ENCODE results near the gene GSTP1.
"Not testable (repeated sequence)": the region's sequence is repeated elsewhere in the genome, so short reads cannot be mapped to it uniquely, and the experiment has no call there.

The GSTP1 gene

GRCh38 chr11:67583247-67584204 is at the start of gene GSTP1:
Gene GSTP1, plus strand, starts transcription at chr11:67583812. Its CDS starts 32 bp downstream, at chr11:67583844.
- DNase-seq: peak; percentile 83

- no peak for DNase-seq
These were observed 49.4 kb upstream of the GSTP1 start for GRCh38 chr11:67534070-67534679.

- no peak for DNase-seq
These were observed 48.1 kb upstream of the GSTP1 start for GRCh38 chr11:67535561-67535960.

GRCh38 chr11:67538306-67538705 is 45.3 kb upstream of the GSTP1 start:
- DNase-seq: no peak

GRCh38 chr11:67538823-67539505 is 44.6 kb upstream of the GSTP1 start:
- no peak for DNase-seq

GRCh38 chr11:67539550-67539949 is 44.1 kb upstream of the GSTP1 start:
- no peak for DNase-seq

- DNase-seq: no peak
These were observed 42.4 kb upstream of the GSTP1 start for GRCh38 chr11:67541198-67541597.

GRCh38 chr11:67542169-67542568 is 41.4 kb upstream of the GSTP1 start:
- no peak for DNase-seq

GRCh38 chr11:67542971-67543370 is 40.6 kb upstream of the GSTP1 start:
- no peak for DNase-seq

- no peak for DNase-seq
These were observed 40.0 kb upstream of the GSTP1 start for GRCh38 chr11:67543585-67543984.

- DNase-seq: no peak
These were observed 38.9 kb upstream of the GSTP1 start for GRCh38 chr11:67544616-67545242.

- no peak for DNase-seq
These were observed 38.3 kb upstream of the GSTP1 start for GRCh38 chr11:67545280-67545679.

GRCh38 chr11:67548112-67548511 is 35.5 kb upstream of the GSTP1 start:
- DNase-seq: not testable (repeated sequence)

- DNase-seq: no peak
These were observed 35.0 kb upstream of the GSTP1 start for GRCh38 chr11:67548555-67549110.

- no peak for DNase-seq
These were observed 32.5 kb upstream of the GSTP1 start for GRCh38 chr11:67551127-67551526.

GRCh38 chr11:67551697-67552096 is 31.9 kb upstream of the GSTP1 start:
- not testable (repeated sequence) for DNase-seq

GRCh38 chr11:67556244-67556643 is 27.4 kb upstream of the GSTP1 start:
- DNase-seq: no peak

GRCh38 chr11:67558084-67558772 is 25.4 kb upstream of the GSTP1 start:
- DNase-seq: no peak

- no peak for DNase-seq
These were observed 21.5 kb upstream of the GSTP1 start for GRCh38 chr11:67561971-67562619.

GRCh38 chr11:67562963-67563704 is 20.5 kb upstream of the GSTP1 start:
- DNase-seq: no peak

GRCh38 chr11:67563705-67564114 is 19.9 kb upstream of the GSTP1 start:
- not testable (repeated sequence) for DNase-seq
